Middle frontal gyrus (tissue), 1 donor: ENCODE measurements around the gene TBC1D12.
"Not testable (repeated sequence)": the region's sequence is repeated elsewhere in the genome, so short reads cannot be mapped to it uniquely, and the experiment has no call there.

ENCODE experiments used
- DNase-seq: peaks from one replicate; pipeline ENCODE4 v3.0.0-alpha.2; 2015; ENCODE audit warnings: low spot score; ENCODE audit errors: extremely low spot score

The TBC1D12 gene

GRCh38 chr10:94542282-94542681 is 139.9 kb downstream of the TBC1D12 start:
- DNase-seq, result not testable (repeated sequence)

GRCh38 chr10:94545391-94546048 is 143.2 kb downstream of the TBC1D12 start, which contains the start of gene HELLS:
HELLS (plus strand) TSS chr10:94545788; CDS start chr10:94545922, 134 bp downstream.
- DNase-seq, result peak; percentile 51

GRCh38 chr10:94546049-94546900 is 143.9 kb downstream of the TBC1D12 start:
- DNase-seq, result no peak

- no peak for DNase-seq
These were observed 144.5 kb downstream of the TBC1D12 start for GRCh38 chr10:94546901-94547185.

- DNase-seq, result no peak
These were observed 146.9 kb downstream of the TBC1D12 start for GRCh38 chr10:94549221-94549620.

- not testable (repeated sequence) for DNase-seq
These were observed 165.5 kb downstream of the TBC1D12 start for GRCh38 chr10:94567714-94568307.

- DNase-seq, result no peak
These were observed 168.7 kb downstream of the TBC1D12 start for GRCh38 chr10:94571081-94571480.

- no peak for DNase-seq
These were observed 169.2 kb downstream of the TBC1D12 start for GRCh38 chr10:94571528-94571927.

GRCh38 chr10:94578790-94579189 is 176.4 kb downstream of the TBC1D12 start:
- no peak for DNase-seq

GRCh38 chr10:94583124-94583523 is 180.8 kb downstream of the TBC1D12 start:
- no peak for DNase-seq
